HG02840 (cell line): Measurements from ENCODE around the gene FITM1.
A peak's percentile ranks its signal among the peaks of the same experiment; 100 is the strongest.

Experiments used
- ATAC-seq: cut with Tn5 transposase; IDR thresholded peaks from one replicate; pipeline ENCODE4 v1.9.1; 2021; ENCODE audit warnings: mild to moderate bottlenecking, moderate library complexity, moderate number of reproducible peaks; ENCODE audit not compliant: unreplicated experiment, low FRiP score

FITM1 gene

GRCh38 chr14:24137529-24138395, 7.3 kb downstream of the FITM1 start:
- no peak for ATAC-seq

- no peak for ATAC-seq
Measured at GRCh38 chr14:24138396-24139271, 8.2 kb downstream of the FITM1 start.

GRCh38 chr14:24139272-24139934, 8.9 kb downstream of the FITM1 start:
- no peak for ATAC-seq

GRCh38 chr14:24141097-24141880, 10.8 kb downstream of the FITM1 start, which contains the start of gene EMC9:
Gene EMC9 (minus strand): TSS chr14:24141591. CDS start chr14:24141304, 287 bp downstream.
- ATAC-seq: peak; percentile 79

- no peak for ATAC-seq
Measured at GRCh38 chr14:24143511-24143910, 13.1 kb downstream of the FITM1 start.

- no peak for ATAC-seq
Measured at GRCh38 chr14:24144451-24144850, 14.0 kb downstream of the FITM1 start.

- no peak for ATAC-seq
Measured at GRCh38 chr14:24145219-24145618, 14.8 kb downstream of the FITM1 start.

- ATAC-seq: no peak
Measured at GRCh38 chr14:24145690-24146452, 15.4 kb downstream of the FITM1 start.

GRCh38 chr14:24146453-24146977, 16.1 kb downstream of the FITM1 start, which contains the start of gene PSME2:
Gene PSME2 (minus strand): TSS chr14:24146610. CDS start chr14:24146581, 29 bp downstream.
- ATAC-seq: peak; percentile 55

- peak; percentile 83 for ATAC-seq
Measured at GRCh38 chr14:24146978-24147760, 16.7 kb downstream of the FITM1 start, which contains the start of gene RNF31. Gene RNF31 (plus strand): TSS chr14:24147498. CDS start chr14:24147699, 201 bp downstream.

- no peak for ATAC-seq
Measured at GRCh38 chr14:24147761-24148428, 17.4 kb downstream of the FITM1 start.

GRCh38 chr14:24149302-24149969, 19.0 kb downstream of the FITM1 start:
- ATAC-seq: no peak

GRCh38 chr14:24150061-24150460, 19.6 kb downstream of the FITM1 start:
- no peak for ATAC-seq

- no peak for ATAC-seq
Measured at GRCh38 chr14:24150567-24150966, 20.1 kb downstream of the FITM1 start.

GRCh38 chr14:24150993-24151392, 20.5 kb downstream of the FITM1 start:
- ATAC-seq: no peak

GRCh38 chr14:24151404-24152080, 21.1 kb downstream of the FITM1 start:
- ATAC-seq: no peak
